Loucy (cell line): ENCODE results near the gene EIF2D.

ENCODE experiments used
- H2AFZ ChIP-seq: fragments of 200-600 bp; sonication (generic); 2 replicates; pipeline ENCODE4 v1.6.0; 2016; ENCODE audit warnings: antibody characterized with exemption, mild to moderate bottlenecking, low read length, moderate library complexity
- H3F3A ChIP-seq: fragments of 200-600 bp; 2 replicates; pipeline ENCODE4 v1.6.0; 2016; ENCODE audit warnings: antibody characterized with exemption, low read depth, mild to moderate bottlenecking
- H3K27me3 ChIP-seq: fragments of 200-600 bp; sonication (generic); 2 replicates; pipeline ENCODE4 v1.6.1; 2014; ENCODE audit warnings: low read length, mild to moderate bottlenecking; ENCODE audit not compliant: insufficient read depth, poor library complexity, severe bottlenecking
- H3K36me3 ChIP-seq: fragments of 200-600 bp; sonication (generic); 2 replicates; pipeline ENCODE4 v1.6.1; 2016; ENCODE audit warnings: low read length; ENCODE audit not compliant: insufficient read depth
- H3K4me1 ChIP-seq: fragments of 200-600 bp; sonication (generic); 2 replicates; pipeline ENCODE4 v1.5.1; 2014; ENCODE audit warnings: low read length, mild to moderate bottlenecking; ENCODE audit not compliant: insufficient read depth, poor library complexity, severe bottlenecking
- H3K4me2 ChIP-seq: fragments of 200-600 bp; sonication (generic); 2 replicates; pipeline ENCODE4 v1.6.0; 2014; ENCODE audit warnings: antibody characterized with exemption, low read length, low read depth, mild to moderate bottlenecking; ENCODE audit not compliant: poor library complexity, severe bottlenecking
- H3K4me3 ChIP-seq: fragments of 200-600 bp; sonication (generic); 2 replicates; pipeline ENCODE4 v1.5.1; 2014; ENCODE audit warnings: low read length, mild to moderate bottlenecking, mixed read lengths; ENCODE audit not compliant: poor library complexity, severe bottlenecking
- H3K79me2 ChIP-seq: fragments of 200-600 bp; sonication (generic); 2 replicates; pipeline ENCODE4 v1.6.1; 2014; ENCODE audit warnings: low read length; ENCODE audit not compliant: insufficient read depth
- H3K9ac ChIP-seq: fragments of 200-600 bp; sonication (generic); 2 replicates; pipeline ENCODE4 v1.6.0; 2014; ENCODE audit warnings: mild to moderate bottlenecking, low read depth, low read length, moderate library complexity; ENCODE audit not compliant: poor library complexity, severe bottlenecking
- H3K9me2 ChIP-seq: fragments of 200-600 bp; sonication (generic); replicated peaks from 2 replicates; pipeline ENCODE4 v1.6.1; 2016; ENCODE audit warnings: low read depth, low read length, mixed read lengths
- H3K9me3 ChIP-seq: fragments of 200-600 bp; sonication (generic); 2 replicates; pipeline ENCODE4 v1.6.1; 2014; ENCODE audit warnings: mild to moderate bottlenecking, antibody characterized with exemption, low read length, low read depth; ENCODE audit not compliant: insufficient read depth
- H4K20me1 ChIP-seq: fragments of 200-600 bp; sonication (generic); 2 replicates; pipeline ENCODE4 v1.6.0; 2014; ENCODE audit warnings: antibody characterized with exemption, low read length, mild to moderate bottlenecking; ENCODE audit not compliant: insufficient read depth, poor library complexity, severe bottlenecking
- EZH2phosphoT487 ChIP-seq: fragments of 200-600 bp; IDR thresholded peaks from 2 replicates; pipeline ENCODE4 v1.6.1; 2018; ENCODE audit warnings: antibody characterized with exemption, mild to moderate bottlenecking, moderate library complexity, borderline replicate concordance
- TF ChIP-seq, protein P1 (sequence below): fragments of 200-600 bp; sonication (generic); conservative IDR thresholded peaks from 2 replicates; pipeline ENCODE4 v1.5.1; 2014; ENCODE audit warnings: mild to moderate bottlenecking, antibody characterized with exemption, low read length

The EIF2D gene

DNA sequence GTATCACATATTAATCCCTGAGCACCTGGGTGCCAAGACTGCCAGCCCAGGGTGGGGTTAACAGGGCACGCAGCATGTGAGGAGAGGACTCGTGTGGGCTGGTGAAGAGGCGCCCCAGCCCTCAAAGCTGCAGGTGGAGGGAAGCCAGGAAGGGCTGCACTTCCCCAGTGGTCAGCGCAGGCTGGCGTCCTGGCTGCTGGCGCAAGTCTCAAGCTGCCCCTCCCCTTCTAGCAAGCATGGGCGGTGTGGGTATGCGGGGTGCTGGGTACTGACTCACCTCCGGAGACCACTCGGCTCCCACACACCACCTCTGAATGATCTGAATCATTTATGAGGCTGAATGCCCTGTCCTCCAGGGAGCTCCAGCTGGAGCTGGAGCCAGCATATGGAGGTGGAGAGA lies 44.0 kb downstream of the EIF2D start:
- peaks cover 84% of the 10 kb centered on the region for H4K20me1 ChIP-seq
- no peak overlapping the region for H3K4me2 ChIP-seq
- no peak overlapping the region for H3K4me3 ChIP-seq
- H3K9me3 ChIP-seq, result no peaks in the 10 kb centered on the region
- H3K79me2 ChIP-seq, result peaks cover 100% of the 10 kb centered on the region
- H2AFZ ChIP-seq, result no peak overlapping the region
- TF ChIP-seq EZH2phosphoT487, result no peak
- TF ChIP-seq, protein P1, sequence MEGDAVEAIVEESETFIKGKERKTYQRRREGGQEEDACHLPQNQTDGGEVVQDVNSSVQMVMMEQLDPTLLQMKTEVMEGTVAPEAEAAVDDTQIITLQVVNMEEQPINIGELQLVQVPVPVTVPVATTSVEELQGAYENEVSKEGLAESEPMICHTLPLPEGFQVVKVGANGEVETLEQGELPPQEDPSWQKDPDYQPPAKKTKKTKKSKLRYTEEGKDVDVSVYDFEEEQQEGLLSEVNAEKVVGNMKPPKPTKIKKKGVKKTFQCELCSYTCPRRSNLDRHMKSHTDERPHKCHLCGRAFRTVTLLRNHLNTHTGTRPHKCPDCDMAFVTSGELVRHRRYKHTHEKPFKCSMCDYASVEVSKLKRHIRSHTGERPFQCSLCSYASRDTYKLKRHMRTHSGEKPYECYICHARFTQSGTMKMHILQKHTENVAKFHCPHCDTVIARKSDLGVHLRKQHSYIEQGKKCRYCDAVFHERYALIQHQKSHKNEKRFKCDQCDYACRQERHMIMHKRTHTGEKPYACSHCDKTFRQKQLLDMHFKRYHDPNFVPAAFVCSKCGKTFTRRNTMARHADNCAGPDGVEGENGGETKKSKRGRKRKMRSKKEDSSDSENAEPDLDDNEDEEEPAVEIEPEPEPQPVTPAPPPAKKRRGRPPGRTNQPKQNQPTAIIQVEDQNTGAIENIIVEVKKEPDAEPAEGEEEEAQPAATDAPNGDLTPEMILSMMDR, result no peak
- H3F3A ChIP-seq, result no peaks in the 10 kb centered on the region
- H3K36me3 ChIP-seq, result peaks cover 65% of the 10 kb centered on the region
- H3K27me3 ChIP-seq, result no peaks in the 10 kb centered on the region
- H3K4me1 ChIP-seq, result peaks cover 69% of the 10 kb centered on the region
- no peaks in the 10 kb centered on the region for H3K9me2 ChIP-seq
- no peak overlapping the region for H3K9ac ChIP-seq

DNA sequence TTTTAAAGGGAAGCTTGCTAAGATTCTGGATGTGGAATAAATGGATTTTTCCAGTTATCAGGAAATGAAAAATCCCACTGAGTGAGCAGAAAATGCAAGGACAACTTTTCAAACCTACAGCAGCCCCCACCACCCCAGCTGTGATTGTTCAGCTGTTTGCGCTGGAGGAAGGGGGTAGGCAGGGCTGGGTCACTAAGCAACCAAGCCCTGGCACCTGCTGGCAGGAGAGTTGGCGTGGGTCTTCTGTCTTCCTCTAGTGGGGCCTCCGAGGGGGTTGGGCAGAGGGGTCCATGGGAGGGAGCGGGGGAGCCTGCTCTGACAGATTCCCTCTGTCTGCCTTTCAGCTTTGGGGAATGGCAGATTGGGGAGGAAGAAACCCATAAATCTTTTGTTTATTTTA lies 45.3 kb downstream of the EIF2D start:
- Histone ChIP-seq H3K4me2 (peak overlapping the region; percentile 89), H3F3A (peaks cover 4% of the 10 kb centered on the region; the same call in 1 of the 2 replicates)

GRCh38 chr1:206565995-206566394 lies 46.3 kb downstream of the EIF2D start:
- H4K20me1 ChIP-seq, result peaks cover 77% of the 10 kb centered on the region

More for the DNA sequence above, 45.3 kb downstream of the EIF2D start:
- Histone ChIP-seq H3K9me3 (no peaks in the 10 kb centered on the region), H3K9me2 (no peaks in the 10 kb centered on the region), H3K4me3 (no peak overlapping the region), H3K9ac (peak overlapping the region; percentile 32), H3K36me3 (peaks cover 52% of the 10 kb centered on the region), H3K27me3 (no peaks in the 10 kb centered on the region), H4K20me1 (peaks cover 85% of the 10 kb centered on the region), H2AFZ (no peak overlapping the region), H3K4me1 (peaks cover 77% of the 10 kb centered on the region), H3K79me2 (peaks cover 95% of the 10 kb centered on the region)
- TF ChIP-seq EZH2phosphoT487, result no peak
- TF ChIP-seq, protein P1, result no peak

More at GRCh38 chr1:206565995-206566394, 46.3 kb downstream of the EIF2D start:
- peaks cover 94% of the 10 kb centered on the region for H3K79me2 ChIP-seq
- H3K4me1 ChIP-seq, result peaks cover 84% of the 10 kb centered on the region
- H3K4me3 ChIP-seq, result peak overlapping the region; percentile 7
- no peaks in the 10 kb centered on the region for H3K27me3 ChIP-seq
- TF ChIP-seq, protein P1, result no peak
- TF ChIP-seq EZH2phosphoT487, result no peak
- H3K9ac ChIP-seq, result peak overlapping the region; percentile 32
- peaks cover 4% of the 10 kb centered on the region; the same call in 1 of the 2 replicates for H3F3A ChIP-seq
- H3K9me3 ChIP-seq, result no peaks in the 10 kb centered on the region
- peaks cover 42% of the 10 kb centered on the region; the same call in 1 of the 2 replicates for H3K36me3 ChIP-seq
- H3K9me2 ChIP-seq, result no peaks in the 10 kb centered on the region
- H2AFZ ChIP-seq, result no peak overlapping the region
- peak overlapping the region; percentile 89 for H3K4me2 ChIP-seq
